ENCODE measurements around the gene SYT7. TPM values are rescaled to one million over a fixed set of nuclear protein-coding genes. Genes with fewer than 3 reads are reported as not detected.
A peak's percentile ranks its signal among the peaks of the same experiment; 100 is the strongest.

Gene SYT7
- total and polyA plus RNA-seq, 2 of the 8 experiments (the other 6 are each of a cell fraction or from before 2014, with no cell fraction given) = 9.6 to 10.5 TPM

- Histone ChIP-seq H3K9ac (replicated peaks in 1 of 4; ENCODE audit: extremely low read depth in 1 of 4, low read depth in 3 of 4, low read length in 3 of 4) (no peak overlapping the region; a peak in 1 of 7 replicates), H2BK15ac (ENCODE audit: low read length) (peak overlapping the region; percentile 88), H3K23me2 (ENCODE audit: low read depth, low read length) (peaks cover 4% of the 10 kb centered on the region), H4K5ac (ENCODE audit: insufficient read length, low read depth, low read length) (no peak overlapping the region), H2BK20ac (ENCODE audit: low read length) (no peak overlapping the region), H3K23ac (ENCODE audit: insufficient read length) (no peak overlapping the region), H3K9me3 (ENCODE audit: insufficient read depth in 2 of 2, low read depth in 1 of 2, low read length in 1 of 2) (no peaks in the 10 kb centered on the region), H3K27ac (ENCODE audit: low read depth, low read length) (no peak overlapping the region), H4K8ac (ENCODE audit: extremely low read depth, insufficient read depth, low read length) (no peak overlapping the region; the same call in 1 of the 2 replicates), H2BK5ac (ENCODE audit: low read depth, low read length) (peak overlapping the region; percentile 35; the same call in 1 of the 2 replicates), H3K4me3 (ENCODE audit: extremely low read depth in 1 of 4, insufficient read depth in 2 of 4, low read depth in 3 of 4, low read length in 4 of 4) (no peak overlapping the region), H3K14ac (ENCODE audit: insufficient read length) (no peak overlapping the region), H3K79me2 (ENCODE audit: control insufficient read depth in 1 of 2, insufficient read depth in 2 of 2, low read length in 2 of 2) (no peaks in the 10 kb centered on the region; a peak in 1 of 4 replicates), H3K36me3 (ENCODE audit: control insufficient read depth in 2 of 4, insufficient read depth in 4 of 4, low read length in 3 of 4) (no peaks in the 10 kb centered on the region), H2BK12ac (ENCODE audit: low read depth, low read length) (peak overlapping the region; percentile 19; the same call in 1 of the 2 replicates), H2AK5ac (ENCODE audit: low read depth, low read length) (no peak overlapping the region; the same call in 1 of the 2 replicates), H3K4me2 (ENCODE audit: insufficient read depth in 1 of 2, low read depth in 2 of 2, low read length in 2 of 2) (no peak overlapping the region), H3K18ac (ENCODE audit: extremely low read depth, low read length) (no peak overlapping the region), H4K91ac (replicated peaks; ENCODE audit: insufficient read length, low read length) (no peak overlapping the region), H3K56ac (replicated peaks; ENCODE audit: insufficient read length, low read depth, low read length) (no peak overlapping the region), H2AFZ (ENCODE audit: low read length) (no peak overlapping the region), H3K27me3 (replicated peaks in 1 of 4; ENCODE audit: control insufficient read depth in 3 of 4, extremely low read depth in 1 of 4, insufficient read depth in 3 of 4, low read length in 3 of 4) (peaks cover 0 to 10% (median 4%) of the 10 kb centered on the region in 4 experiments; a peak in 3 of 7 replicates), H4K20me1 (replicated peaks in 1 of 2; ENCODE audit: control insufficient read depth in 1 of 2, insufficient read depth in 2 of 2, low read length in 2 of 2) (peaks cover 9 to 32% of the 10 kb centered on the region in 2 experiments), H3K4ac (replicated peaks; ENCODE audit: insufficient read length, low read depth, low read length) (no peak overlapping the region), H3K4me1 (replicated peaks in 1 of 4; ENCODE audit: control insufficient read depth in 3 of 4, insufficient read depth in 4 of 4, low read length in 3 of 4) (peaks cover 0 to 16% (median 9%) of the 10 kb centered on the region in 4 experiments; a peak in 6 of 7 replicates), H2BK120ac (replicated peaks; ENCODE audit: low read depth, low read length) (no peak overlapping the region), H3K79me1 (ENCODE audit: low read depth, low read length) (peaks cover 8% of the 10 kb centered on the region; the same call in 1 of the 2 replicates)
- no peak for FAIRE-seq
- ChIA-PET CTCF (ENCODE audit: partially characterized antibody) (interaction anchor here (1.1 to 1.5 kb wide), 5 partner anchors 10 to 56 kb away, joined by 3 to 6 read pairs (median 5); no protein-coding TSS in a partner anchor), POLR2A (ENCODE audit: partially characterized antibody) (no interaction called here)
- 86% methylated on average over 9 of the region's 9 CpGs; no CpG with 5 or more reads in 1 of the 2 experiments for WGBS, 2 experiments (ENCODE audit: extremely low coverage in 1 of 2, insufficient coverage in 1 of 2, insufficient read length in 1 of 2, insufficient replicate concordance in 2 of 2, low coverage in 1 of 2, low lambda C conversion rate in 2 of 2, missing lambda C conversion rate in 1 of 2)
- no peak for DNase-seq (ENCODE audit: low read depth in 1 of 2, low spot score in 2 of 2)
- TF ChIP-seq NRF1 (IDR thresholded peaks at IDR 0.05; ENCODE audit: low read depth, low read length) (no peak), RXRA (IDR thresholded peaks at IDR 0.05; ENCODE audit: insufficient read depth, low read depth, low read length) (no peak), YY1 (IDR thresholded peaks at IDR 0.05; ENCODE audit: low read depth, low read length) (no peak), EGR1 (IDR thresholded peaks at IDR 0.05; ENCODE audit: borderline replicate concordance, low read depth, low read length) (no peak), CTBP2 (IDR thresholded peaks at IDR 0.05; ENCODE audit: borderline replicate concordance, insufficient read depth, insufficient read length, low read length) (no peak), HDAC6 (IDR thresholded peaks at IDR 0.05; ENCODE audit: low read depth, low read length) (no peak), CBX8 (IDR thresholded peaks at IDR 0.05; ENCODE audit: borderline replicate concordance, low read depth, low read length) (no peak), E2F6 (IDR thresholded peaks at IDR 0.05) (no peak), NANOG (IDR thresholded peaks at IDR 0.05; ENCODE audit: insufficient read depth, low read depth, low read length, poor library complexity, severe bottlenecking) (no peak)
- TF ChIP-seq, protein P1, sequence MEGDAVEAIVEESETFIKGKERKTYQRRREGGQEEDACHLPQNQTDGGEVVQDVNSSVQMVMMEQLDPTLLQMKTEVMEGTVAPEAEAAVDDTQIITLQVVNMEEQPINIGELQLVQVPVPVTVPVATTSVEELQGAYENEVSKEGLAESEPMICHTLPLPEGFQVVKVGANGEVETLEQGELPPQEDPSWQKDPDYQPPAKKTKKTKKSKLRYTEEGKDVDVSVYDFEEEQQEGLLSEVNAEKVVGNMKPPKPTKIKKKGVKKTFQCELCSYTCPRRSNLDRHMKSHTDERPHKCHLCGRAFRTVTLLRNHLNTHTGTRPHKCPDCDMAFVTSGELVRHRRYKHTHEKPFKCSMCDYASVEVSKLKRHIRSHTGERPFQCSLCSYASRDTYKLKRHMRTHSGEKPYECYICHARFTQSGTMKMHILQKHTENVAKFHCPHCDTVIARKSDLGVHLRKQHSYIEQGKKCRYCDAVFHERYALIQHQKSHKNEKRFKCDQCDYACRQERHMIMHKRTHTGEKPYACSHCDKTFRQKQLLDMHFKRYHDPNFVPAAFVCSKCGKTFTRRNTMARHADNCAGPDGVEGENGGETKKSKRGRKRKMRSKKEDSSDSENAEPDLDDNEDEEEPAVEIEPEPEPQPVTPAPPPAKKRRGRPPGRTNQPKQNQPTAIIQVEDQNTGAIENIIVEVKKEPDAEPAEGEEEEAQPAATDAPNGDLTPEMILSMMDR (IDR thresholded peaks at IDR 0.05; ENCODE audit: control extremely low read depth in 1 of 3, insufficient read depth in 1 of 3, low read depth in 1 of 3, low read length in 3 of 3) = no peak
These were observed 9.5 kb downstream of the SYT7 start for GRCh38 chr11:61571337-61571736.

Data from H1 (cell line).